GM18505 (cell line): ENCODE data around the gene HIBADH.
A peak's percentile ranks its signal among the peaks of the same experiment; 100 is the strongest.
"Not testable (repeated sequence)": the region's sequence is repeated elsewhere in the genome, so short reads cannot be mapped to it uniquely, and the experiment has no call there.

Experiments used
- ATAC-seq: cut with Tn5 transposase; IDR thresholded peaks from one replicate; pipeline ENCODE4 v1.9.1; 2021; ENCODE audit not compliant: unreplicated experiment
- POLR2A ChIP-seq: IDR thresholded peaks from 4 replicates; pipeline ENCODE4 v1.6.1; 2011; ENCODE audit warnings: borderline replicate concordance; ENCODE audit not compliant: insufficient read depth, insufficient read length; ENCODE audit errors: extremely low read depth

The HIBADH gene

GRCh38 chr7:27593226-27593625, 69.5 kb downstream of the HIBADH start:
- TF ChIP-seq POLR2A = no peak

GRCh38 chr7:27590416-27590815, 72.3 kb downstream of the HIBADH start:
- TF ChIP-seq POLR2A = no peak
- ATAC-seq = no peak

More at GRCh38 chr7:27593226-27593625, 69.5 kb downstream of the HIBADH start:
- ATAC-seq = no peak

GRCh38 chr7:27587429-27587828, 75.3 kb downstream of the HIBADH start:
- no peak for TF ChIP-seq POLR2A
- no peak for ATAC-seq

- no peak for TF ChIP-seq POLR2A
- peak; percentile 78 for ATAC-seq
These were observed 75.9 kb downstream of the HIBADH start for GRCh38 chr7:27586825-27587224.

- TF ChIP-seq POLR2A = no peak
- no peak for ATAC-seq
These were observed 76.8 kb downstream of the HIBADH start for GRCh38 chr7:27585781-27586447.

- no peak for TF ChIP-seq POLR2A
- no peak for ATAC-seq
These were observed 80.8 kb downstream of the HIBADH start for GRCh38 chr7:27581906-27582305.

GRCh38 chr7:27581119-27581518, 81.6 kb downstream of the HIBADH start:
- TF ChIP-seq POLR2A = no peak

GRCh38 chr7:27579565-27579964, 83.1 kb downstream of the HIBADH start:
- ATAC-seq = no peak
- TF ChIP-seq POLR2A = no peak

More at GRCh38 chr7:27581119-27581518, 81.6 kb downstream of the HIBADH start:
- no peak for ATAC-seq

GRCh38 chr7:27578169-27578568, 84.5 kb downstream of the HIBADH start:
- ATAC-seq = not testable (repeated sequence)

- TF ChIP-seq POLR2A = no peak
- no peak for ATAC-seq
These were observed 86.2 kb downstream of the HIBADH start for GRCh38 chr7:27576360-27576944.

- no peak for TF ChIP-seq POLR2A
- ATAC-seq = no peak
These were observed 87.1 kb downstream of the HIBADH start for GRCh38 chr7:27575613-27576012.

- TF ChIP-seq POLR2A = no peak
- no peak for ATAC-seq
These were observed 93.6 kb downstream of the HIBADH start for GRCh38 chr7:27569106-27569505.

- no peak for TF ChIP-seq POLR2A
- no peak for ATAC-seq
These were observed 95.4 kb downstream of the HIBADH start for GRCh38 chr7:27567266-27567665.

- no peak for TF ChIP-seq POLR2A
- ATAC-seq = no peak
These were observed 97.7 kb downstream of the HIBADH start for GRCh38 chr7:27564881-27565482.
